ENCODE results near the gene AXIN1. TPM values are rescaled to one million over a fixed set of nuclear protein-coding genes. Genes with fewer than 3 reads are reported as not detected.

Gene AXIN1
- total and polyA plus RNA-seq, 2 of the 8 experiments (the other 6 are each of a cell fraction or from before 2014, with no cell fraction given) = 12.5 to 41.9 TPM

DNA sequence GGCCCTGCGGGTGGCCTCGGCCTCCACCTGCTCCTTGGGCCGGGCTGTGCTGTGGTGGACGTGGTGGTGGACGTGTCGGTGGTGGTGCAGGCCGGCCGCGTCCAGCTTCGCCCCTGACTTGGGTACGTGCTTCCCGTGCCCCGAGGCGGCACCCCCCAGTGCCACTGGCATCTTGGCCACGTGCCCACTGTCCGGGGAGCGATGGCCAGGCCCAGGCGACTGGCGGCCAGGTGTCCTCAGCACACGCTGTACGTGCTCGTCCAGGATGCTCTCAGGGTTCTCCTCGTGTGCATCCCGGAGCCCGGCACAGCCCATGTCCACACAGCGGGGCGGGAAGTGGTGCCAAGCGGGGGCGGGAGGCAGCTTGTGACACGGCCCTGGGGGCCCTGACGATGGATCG, 54.7 kb downstream of the AXIN1 start:
- no peaks in the 10 kb centered on the region for H3K9me3 ChIP-seq (ENCODE audit: insufficient read depth in 2 of 2, low read depth in 1 of 2, low read length in 1 of 2)
- ChIA-PET CTCF (ENCODE audit: partially characterized antibody) (interaction anchor here (3.4 kb wide), 1 partner anchor 12 kb away, joined by 10 read pairs; no protein-coding TSS in a partner anchor), POLR2A (ENCODE audit: partially characterized antibody) (interaction anchor here (1.2 kb wide), 1 partner anchor 34 kb away, joined by 3 read pairs; no protein-coding TSS in a partner anchor)
- 90% methylated on average over 15 of the region's 32 CpGs; no CpG with 5 or more reads in 1 of the 2 experiments for WGBS, 2 experiments (ENCODE audit: extremely low coverage in 1 of 2, insufficient coverage in 1 of 2, insufficient read length in 1 of 2, insufficient replicate concordance in 2 of 2, low coverage in 1 of 2, low lambda C conversion rate in 2 of 2, missing lambda C conversion rate in 1 of 2)
- no peaks in the 10 kb centered on the region; the same call in 1 of the 2 replicates for H3K79me1 ChIP-seq (ENCODE audit: low read depth, low read length)
- H2AK5ac ChIP-seq (ENCODE audit: low read depth, low read length) = no peak overlapping the region
- no peak overlapping the region for H3K27ac ChIP-seq (ENCODE audit: low read depth, low read length)
- H3K4me2 ChIP-seq (ENCODE audit: insufficient read depth in 1 of 2, low read depth in 2 of 2, low read length in 2 of 2) = no peak overlapping the region
- peaks cover 0 to 20% (median 0%) of the 10 kb centered on the region in 4 experiments; a peak in 3 of 8 replicates for H3K36me3 ChIP-seq (ENCODE audit: control insufficient read depth in 2 of 4, insufficient read depth in 4 of 4, low read length in 3 of 4)
- no peak for TF ChIP-seq SP4 (IDR thresholded peaks at IDR 0.05; ENCODE audit: low read length)
- TF ChIP-seq NANOG (IDR thresholded peaks at IDR 0.05; ENCODE audit: insufficient read depth, low read depth, low read length, poor library complexity, severe bottlenecking) = no peak
- TF ChIP-seq TCF12 (IDR thresholded peaks at IDR 0.05; ENCODE audit: low read depth, low read length) = no peak
- TF ChIP-seq BCL11A (IDR thresholded peaks at IDR 0.05; ENCODE audit: low read depth in 2 of 2, low read length in 2 of 2) = no peak
- no peak overlapping the region for H3K14ac ChIP-seq (ENCODE audit: insufficient read length)
- no peak overlapping the region for H2BK120ac ChIP-seq (replicated peaks; ENCODE audit: low read depth, low read length)
- H4K8ac ChIP-seq (ENCODE audit: extremely low read depth, insufficient read depth, low read length) = no peak overlapping the region
- H3K9ac ChIP-seq (replicated peaks in 1 of 4; ENCODE audit: extremely low read depth in 1 of 4, low read depth in 3 of 4, low read length in 3 of 4) = no peak overlapping the region
- no peak overlapping the region for H4K91ac ChIP-seq (replicated peaks; ENCODE audit: insufficient read length, low read length)
- H3K18ac ChIP-seq (ENCODE audit: extremely low read depth, low read length) = no peak overlapping the region
- no peak for FAIRE-seq
- DNase-seq (ENCODE audit: low read depth in 1 of 2, low spot score in 2 of 2) = no peak
- H3K27me3 ChIP-seq (replicated peaks in 1 of 4; ENCODE audit: control insufficient read depth in 3 of 4, extremely low read depth in 1 of 4, insufficient read depth in 3 of 4, low read length in 3 of 4) = no peaks in the 10 kb centered on the region
- H4K20me1 ChIP-seq (replicated peaks in 1 of 2; ENCODE audit: control insufficient read depth in 1 of 2, insufficient read depth in 2 of 2, low read length in 2 of 2) = peaks cover 0 to 2% of the 10 kb centered on the region in 2 experiments
- H2BK20ac ChIP-seq (ENCODE audit: low read length) = no peak overlapping the region
- H3K56ac ChIP-seq (replicated peaks; ENCODE audit: insufficient read length, low read depth, low read length) = no peak overlapping the region
- no peak overlapping the region for H3K4ac ChIP-seq (replicated peaks; ENCODE audit: insufficient read length, low read depth, low read length)
- H2BK12ac ChIP-seq (ENCODE audit: low read depth, low read length) = no peak overlapping the region
- no peak overlapping the region for H3K23ac ChIP-seq (ENCODE audit: insufficient read length)
- no peak overlapping the region for H2BK5ac ChIP-seq (ENCODE audit: low read depth, low read length)
- H3K4me1 ChIP-seq (replicated peaks in 1 of 4; ENCODE audit: control insufficient read depth in 3 of 4, insufficient read depth in 4 of 4, low read length in 3 of 4) = no peaks in the 10 kb centered on the region
- no peak overlapping the region for H3K4me3 ChIP-seq (ENCODE audit: extremely low read depth in 1 of 4, insufficient read depth in 2 of 4, low read depth in 3 of 4, low read length in 4 of 4)
- H3K23me2 ChIP-seq (ENCODE audit: low read depth, low read length) = no peaks in the 10 kb centered on the region
- H2AFZ ChIP-seq (ENCODE audit: low read length) = no peak overlapping the region
- H4K5ac ChIP-seq (ENCODE audit: insufficient read length, low read depth, low read length) = no peak overlapping the region
- H3K79me2 ChIP-seq (ENCODE audit: control insufficient read depth in 1 of 2, insufficient read depth in 2 of 2, low read length in 2 of 2) = no peaks in the 10 kb centered on the region
- no peak overlapping the region for H2BK15ac ChIP-seq (ENCODE audit: low read length)
